GM18511 (cell line): ENCODE measurements around the gene IMMP2L.
"Not testable (repeated sequence)": the region's sequence is repeated elsewhere in the genome, so short reads cannot be mapped to it uniquely, and the experiment has no call there.

Experiments used
- ATAC-seq: cut with Tn5 transposase; IDR thresholded peaks from one replicate; pipeline ENCODE4 v1.9.1; 2021; ENCODE audit warnings: mild to moderate bottlenecking, moderate library complexity; ENCODE audit not compliant: unreplicated experiment

IMMP2L gene

DNA sequence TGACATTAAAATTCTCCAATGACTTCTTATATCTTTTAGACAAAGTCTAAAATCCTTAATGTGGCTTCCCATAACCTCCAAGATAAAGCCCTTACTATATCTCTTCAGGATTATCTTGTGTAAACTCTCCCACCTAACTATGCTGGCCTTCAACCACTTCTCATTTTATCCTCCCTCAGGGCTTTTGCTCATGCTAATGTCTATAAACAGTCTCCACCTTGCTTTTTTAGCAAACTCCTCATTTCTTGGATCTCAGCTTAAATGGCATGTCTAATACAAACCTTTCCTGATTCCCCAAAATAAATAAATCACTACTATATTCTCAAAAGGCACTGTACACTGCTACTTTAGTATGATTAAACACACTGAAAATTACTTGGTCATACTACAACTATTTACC is 290.2 kb downstream of the IMMP2L start:
- no peak for ATAC-seq

DNA sequence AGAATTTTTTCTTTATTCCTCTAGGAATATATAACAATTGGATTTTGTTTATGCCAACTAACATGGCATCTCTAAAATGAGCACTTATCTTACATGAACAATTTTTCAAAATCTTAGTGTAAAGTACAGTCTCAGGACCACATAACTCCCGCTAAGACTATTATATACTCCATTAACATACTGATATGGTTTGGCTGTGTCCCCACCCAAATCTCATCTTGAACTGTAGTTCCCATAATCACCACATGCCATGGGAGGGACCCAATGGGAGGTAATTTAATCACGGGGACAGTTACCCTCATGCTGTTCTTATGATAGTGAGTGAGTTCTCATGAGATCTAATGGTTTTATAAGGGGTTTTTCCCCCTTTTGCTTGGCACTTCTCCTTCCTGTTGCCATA is 291.5 kb downstream of the IMMP2L start:
- not testable (repeated sequence) for ATAC-seq

- ATAC-seq, result no peak
Measured at GRCh38 chr7:111268941-111269340, 293.4 kb downstream of the IMMP2L start.

DNA sequence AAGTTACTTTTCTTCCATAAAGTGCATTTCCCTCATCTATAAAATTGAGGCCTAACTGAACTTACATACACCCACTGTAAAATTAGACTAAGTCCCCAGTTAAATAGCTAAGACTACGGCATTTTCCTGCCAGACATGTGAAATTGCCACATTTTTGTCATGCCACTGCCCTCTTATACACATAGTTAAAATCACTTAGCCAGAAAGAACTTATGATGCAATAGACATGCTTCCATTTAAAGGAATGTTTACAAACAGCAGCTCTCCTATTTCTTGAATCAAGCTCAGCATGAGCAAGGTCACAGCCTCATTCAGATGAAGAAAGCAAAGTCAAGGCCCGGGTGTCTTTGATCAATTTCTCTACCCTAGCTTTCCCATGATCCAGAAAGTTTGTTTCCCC is 295.7 kb downstream of the IMMP2L start:
- ATAC-seq, result no peak

DNA sequence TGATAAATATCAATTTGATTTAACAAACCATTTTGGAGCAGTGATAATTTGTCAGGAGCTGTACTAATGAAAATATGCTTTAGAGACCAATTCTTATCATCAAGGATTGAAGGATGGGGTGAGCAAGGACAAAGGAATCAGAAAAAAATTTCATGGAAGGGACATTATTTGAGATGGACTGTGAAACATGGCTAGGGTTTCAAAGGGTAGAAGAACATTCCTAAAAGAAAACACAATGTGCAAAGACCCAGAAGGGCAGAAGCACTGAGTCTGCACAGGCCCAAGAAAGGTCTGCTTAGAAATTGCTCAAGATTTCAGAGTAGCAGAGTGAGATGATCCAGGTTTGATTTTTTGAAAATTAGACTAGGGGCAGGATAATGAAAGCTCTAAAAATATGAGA is 296.9 kb downstream of the IMMP2L start:
- no peak for ATAC-seq

- ATAC-seq, result no peak
Measured at GRCh38 chr7:111264981-111265380, 297.3 kb downstream of the IMMP2L start.

- ATAC-seq, result no peak
Measured at GRCh38 chr7:111264111-111264868, 298.0 kb downstream of the IMMP2L start.

DNA sequence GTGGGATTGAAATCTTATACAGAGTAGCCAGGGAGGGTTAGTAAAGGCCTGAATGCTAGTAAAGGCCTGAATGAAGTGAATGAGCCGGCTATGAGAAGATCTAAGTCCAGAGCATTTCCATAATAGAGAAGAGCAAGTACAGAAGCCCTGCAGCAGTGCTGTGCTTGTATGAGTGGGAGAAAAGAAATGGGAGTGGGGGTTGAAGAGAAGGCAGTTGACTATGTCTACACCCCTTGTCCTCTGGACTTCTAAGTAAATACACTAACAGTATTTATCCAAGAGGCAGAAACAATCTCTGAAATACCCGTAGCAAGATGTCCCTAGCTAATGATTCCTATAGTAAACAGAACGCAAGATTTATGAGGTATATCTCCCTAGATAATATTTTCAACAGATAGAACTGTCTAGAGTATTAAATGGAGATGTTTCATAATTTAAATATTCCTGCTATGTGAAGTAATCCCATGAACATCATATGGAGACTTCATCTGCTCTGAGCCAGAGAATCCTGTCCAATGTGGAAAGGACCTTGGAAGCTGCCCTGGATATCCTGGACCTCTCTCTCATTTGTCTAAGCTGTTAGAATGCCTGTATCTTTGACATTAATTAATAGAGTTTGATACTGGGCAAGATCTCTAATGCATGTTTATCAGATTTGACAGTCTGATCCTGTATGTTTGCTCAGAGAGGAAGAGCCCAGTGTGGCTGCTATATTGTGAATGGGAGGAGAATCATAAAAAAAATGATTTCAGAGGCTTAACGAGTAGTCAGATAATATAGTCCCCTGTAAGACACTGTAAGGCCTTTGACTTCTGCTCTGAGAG is 299.8 kb downstream of the IMMP2L start:
- no peak for ATAC-seq

GRCh38 chr7:111261496-111261895 is 300.8 kb downstream of the IMMP2L start:
- no peak for ATAC-seq

DNA sequence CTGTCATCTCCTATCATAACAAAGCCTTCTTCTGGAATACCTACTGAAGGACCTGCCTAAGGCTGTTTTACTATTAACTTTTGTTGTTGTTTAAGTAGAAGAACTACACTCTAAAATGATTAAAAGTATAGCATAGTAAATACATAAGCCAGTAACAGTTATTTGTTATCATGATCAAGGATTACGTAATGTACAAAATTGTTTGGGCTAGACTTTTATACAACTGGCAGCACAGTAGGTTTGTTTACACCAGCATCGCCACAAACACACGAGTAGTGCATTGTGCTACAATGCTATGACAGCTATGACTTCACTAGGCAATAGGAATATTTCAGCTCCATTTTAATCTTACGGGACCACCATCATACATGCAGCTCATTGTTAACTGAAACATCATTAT is 302.3 kb downstream of the IMMP2L start:
- no peak for ATAC-seq

DNA sequence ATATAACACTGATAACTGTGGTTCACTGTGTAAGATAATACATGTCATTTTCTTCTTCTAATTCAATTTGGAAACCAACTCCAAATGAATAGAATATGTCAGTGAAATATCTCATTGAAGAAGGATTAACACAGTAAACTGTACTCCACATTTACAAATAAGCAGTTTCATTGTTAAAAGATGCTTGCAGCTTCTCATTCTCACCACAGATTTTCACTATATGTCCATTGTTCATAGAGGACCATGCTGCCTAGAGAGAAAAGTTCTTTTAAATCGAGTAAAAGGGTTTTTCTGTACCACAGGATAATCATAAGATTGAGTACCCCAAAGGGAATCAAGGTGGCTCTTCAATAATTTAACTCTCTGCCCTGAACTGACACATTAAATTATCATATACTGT is 305.9 kb downstream of the IMMP2L start:
- no peak for ATAC-seq

DNA sequence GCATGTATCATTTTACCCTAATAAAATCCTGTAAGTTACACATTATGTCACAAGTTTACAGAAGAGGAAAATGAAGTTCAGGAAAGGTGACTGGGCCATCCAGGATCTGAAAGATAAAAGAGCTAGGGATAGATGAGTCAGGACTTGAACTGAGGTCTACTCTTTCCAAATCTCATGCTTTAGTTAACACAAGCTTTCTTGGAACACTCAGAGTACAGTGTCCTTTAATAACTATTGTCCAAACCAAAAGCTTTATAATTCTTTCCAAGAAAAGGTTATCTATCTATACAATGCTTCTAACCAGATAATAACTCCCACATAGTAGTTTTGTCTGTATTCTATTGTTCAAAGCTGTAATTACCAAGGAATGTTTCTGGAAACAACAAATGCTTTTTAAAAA is 306.7 kb downstream of the IMMP2L start:
- no peak for ATAC-seq

GRCh38 chr7:111251365-111251764 is 310.9 kb downstream of the IMMP2L start:
- ATAC-seq, result not testable (repeated sequence)

DNA sequence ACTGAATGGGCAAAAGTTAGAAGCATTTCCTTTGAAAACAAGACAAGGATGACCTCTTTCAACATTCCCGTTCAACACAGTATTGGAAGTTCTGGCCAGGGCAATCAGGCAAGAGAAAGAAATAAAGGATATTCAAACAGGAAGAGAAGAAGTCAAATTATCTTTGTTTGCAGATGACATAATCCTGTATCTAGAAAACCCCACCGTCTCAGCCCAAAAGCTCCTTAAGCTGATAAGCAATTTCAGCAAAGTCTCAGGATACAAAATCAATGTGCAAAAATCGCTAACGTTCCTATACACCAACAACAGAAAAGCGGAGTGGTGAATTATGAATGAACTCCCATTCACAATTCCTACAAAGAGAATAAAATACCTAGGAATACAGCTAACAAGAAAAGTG is 312.5 kb downstream of the IMMP2L start:
- ATAC-seq, result not testable (repeated sequence)

DNA sequence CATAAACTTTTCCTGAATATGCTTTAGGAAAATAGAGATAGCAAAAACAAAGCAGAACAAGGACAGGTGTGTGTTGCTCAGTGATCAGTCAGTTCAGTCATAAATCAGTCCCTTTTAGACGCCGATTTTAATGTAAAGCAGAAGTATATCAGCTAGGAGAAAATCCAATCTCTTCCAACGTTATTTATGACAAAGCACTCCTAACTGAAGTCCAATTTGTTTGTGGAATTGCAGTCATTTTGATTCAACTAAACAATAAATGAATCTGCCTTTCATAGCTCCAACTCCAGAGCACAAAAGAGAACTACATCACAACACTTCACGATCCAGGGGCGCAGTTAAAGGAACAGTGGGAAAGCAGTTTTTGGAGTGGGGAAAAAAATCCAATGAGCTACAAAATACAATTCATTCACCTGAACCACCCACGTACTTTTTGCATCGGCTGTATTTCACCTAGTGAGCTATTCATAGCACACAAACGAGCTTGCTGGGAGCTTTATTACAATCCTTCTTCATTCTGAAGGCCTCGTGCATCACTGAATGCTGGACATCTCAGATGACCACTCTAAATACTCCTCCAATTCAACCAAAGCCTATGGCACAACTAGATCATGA is 320.0 kb downstream of the IMMP2L start:
- no peak for ATAC-seq

DNA sequence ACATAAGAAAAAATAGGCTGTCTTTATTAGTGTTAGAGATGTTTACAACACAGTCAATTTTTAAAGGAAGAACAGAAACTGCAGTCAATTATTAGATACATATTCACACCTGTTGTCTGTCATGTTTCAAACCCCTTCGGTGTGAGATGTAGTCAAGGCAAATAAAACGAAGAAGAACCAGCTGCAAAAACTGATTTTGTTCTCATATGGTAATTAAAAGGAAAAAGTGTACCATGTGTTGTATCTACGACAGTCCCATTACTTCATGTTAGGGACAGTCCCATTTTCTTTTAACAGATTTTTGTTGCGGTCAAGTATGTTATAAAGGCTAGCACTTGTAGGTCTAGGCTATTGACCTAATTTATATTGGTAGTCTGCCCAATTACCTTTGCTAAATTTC is 321.9 kb downstream of the IMMP2L start:
- ATAC-seq, result peak; percentile 82

DNA sequence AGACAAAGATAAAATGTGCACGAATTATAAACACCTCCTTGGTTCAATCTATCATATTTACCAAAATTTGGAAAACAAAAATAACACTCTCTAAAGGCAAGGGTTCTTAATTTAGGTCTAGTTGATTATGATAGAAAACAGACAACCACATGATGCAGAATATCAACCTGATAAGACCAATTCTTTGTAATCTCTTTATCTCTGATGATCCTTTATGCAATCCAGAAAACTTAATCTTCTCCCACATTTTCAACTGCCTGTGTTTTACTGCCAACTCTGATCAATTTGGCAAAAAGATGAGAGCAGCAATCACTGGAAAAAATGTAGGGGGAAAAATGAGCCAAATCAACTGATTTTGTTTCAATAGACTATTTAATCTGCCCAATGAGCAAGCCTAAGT is 322.9 kb downstream of the IMMP2L start:
- no peak for ATAC-seq

GRCh38 chr7:111238886-111239285 is 323.4 kb downstream of the IMMP2L start:
- no peak for ATAC-seq

GRCh38 chr7:111235709-111236108 is 326.6 kb downstream of the IMMP2L start:
- ATAC-seq, result no peak

- peak; percentile 94 for ATAC-seq
Measured at GRCh38 chr7:111232249-111233084, 329.8 kb downstream of the IMMP2L start.

DNA sequence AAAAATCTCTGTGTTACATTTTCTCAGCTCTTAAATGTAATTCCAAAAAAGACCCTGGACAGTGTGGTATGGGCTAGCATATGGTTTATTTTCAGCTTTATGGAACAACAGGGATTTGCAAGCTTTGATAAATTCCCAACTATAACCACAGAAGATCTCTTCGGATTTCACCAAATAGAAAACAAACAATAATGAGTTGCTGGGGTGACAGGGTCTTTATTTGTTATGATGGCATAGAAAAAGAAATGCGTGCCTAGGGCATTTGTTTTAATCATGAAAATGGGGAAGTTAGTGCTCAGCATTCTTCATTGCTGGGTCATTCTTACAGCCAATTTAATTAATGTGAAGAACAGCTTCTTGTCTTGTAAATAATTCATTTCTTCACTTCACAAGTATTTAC is 332.4 kb downstream of the IMMP2L start:
- ATAC-seq, result no peak
